ENCODE results near the gene AOPEP. TPM values are rescaled to one million over a fixed set of nuclear protein-coding genes. Genes with fewer than 3 reads are reported as not detected.

AOPEP gene
- total RNA-seq, 6 experiments from 2014 or later = 36.6 to 110 (median 63.3) TPM

DNA sequence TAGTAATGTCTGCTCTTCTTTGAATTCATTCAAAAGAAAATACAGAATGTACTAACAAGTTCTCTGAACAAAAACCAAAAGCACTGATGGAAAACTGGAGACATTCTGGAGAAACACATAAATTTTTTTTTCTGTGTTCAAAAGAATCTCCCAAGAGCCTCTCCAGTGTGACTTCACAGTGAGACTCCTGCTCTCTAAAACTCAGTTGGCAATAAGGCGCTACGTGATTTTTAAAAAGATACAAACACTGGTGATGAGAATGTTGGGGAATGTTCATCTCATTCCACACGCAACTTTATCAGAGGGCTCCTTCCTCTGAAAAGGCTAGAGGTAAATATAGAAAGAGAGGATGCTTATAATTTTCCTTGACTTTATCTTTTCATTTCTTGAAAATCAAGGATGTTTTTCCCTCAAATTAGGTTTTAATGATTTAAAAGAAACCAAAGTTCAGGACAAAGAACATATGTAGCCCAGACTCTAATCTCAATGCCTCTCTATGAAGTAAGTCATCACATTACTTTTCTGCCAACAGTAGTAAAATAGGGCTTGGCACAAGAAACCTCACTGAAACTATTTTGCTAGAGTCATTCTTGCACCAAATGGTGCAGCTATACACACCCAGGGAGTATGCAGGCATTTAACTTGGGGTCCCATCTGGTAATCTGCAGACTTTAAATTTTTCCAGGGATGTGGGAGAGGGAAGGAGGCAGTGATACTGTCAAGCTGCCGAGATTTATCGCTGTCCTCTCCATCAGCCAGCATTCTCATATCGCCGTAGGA lies 12.9 kb upstream of the AOPEP start:
- Histone ChIP-seq H3K27ac (no peak overlapping the region), H3K4me1 (no peaks in the 10 kb centered on the region), H3K4me3 (no peak overlapping the region), H3K27me3 (no peaks in the 10 kb centered on the region), H3K9me3 (no peaks in the 10 kb centered on the region), H3K36me3 (no peaks in the 10 kb centered on the region)
- intact Hi-C loops (cut with DNase I) = no loop called here
- no peak for TF ChIP-seq POLR2A (IDR thresholded peaks at IDR 0.05)
- TF ChIP-seq, protein P1, sequence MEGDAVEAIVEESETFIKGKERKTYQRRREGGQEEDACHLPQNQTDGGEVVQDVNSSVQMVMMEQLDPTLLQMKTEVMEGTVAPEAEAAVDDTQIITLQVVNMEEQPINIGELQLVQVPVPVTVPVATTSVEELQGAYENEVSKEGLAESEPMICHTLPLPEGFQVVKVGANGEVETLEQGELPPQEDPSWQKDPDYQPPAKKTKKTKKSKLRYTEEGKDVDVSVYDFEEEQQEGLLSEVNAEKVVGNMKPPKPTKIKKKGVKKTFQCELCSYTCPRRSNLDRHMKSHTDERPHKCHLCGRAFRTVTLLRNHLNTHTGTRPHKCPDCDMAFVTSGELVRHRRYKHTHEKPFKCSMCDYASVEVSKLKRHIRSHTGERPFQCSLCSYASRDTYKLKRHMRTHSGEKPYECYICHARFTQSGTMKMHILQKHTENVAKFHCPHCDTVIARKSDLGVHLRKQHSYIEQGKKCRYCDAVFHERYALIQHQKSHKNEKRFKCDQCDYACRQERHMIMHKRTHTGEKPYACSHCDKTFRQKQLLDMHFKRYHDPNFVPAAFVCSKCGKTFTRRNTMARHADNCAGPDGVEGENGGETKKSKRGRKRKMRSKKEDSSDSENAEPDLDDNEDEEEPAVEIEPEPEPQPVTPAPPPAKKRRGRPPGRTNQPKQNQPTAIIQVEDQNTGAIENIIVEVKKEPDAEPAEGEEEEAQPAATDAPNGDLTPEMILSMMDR (IDR thresholded peaks at IDR 0.05) = no peak
- ATAC-seq = no peak
- DNase-seq = no peak
- 79% methylated on average over 7 of the region's 7 CpGs for WGBS (ENCODE audit: insufficient coverage, low coverage, low lambda C conversion rate, missing lambda C conversion rate)

DNA sequence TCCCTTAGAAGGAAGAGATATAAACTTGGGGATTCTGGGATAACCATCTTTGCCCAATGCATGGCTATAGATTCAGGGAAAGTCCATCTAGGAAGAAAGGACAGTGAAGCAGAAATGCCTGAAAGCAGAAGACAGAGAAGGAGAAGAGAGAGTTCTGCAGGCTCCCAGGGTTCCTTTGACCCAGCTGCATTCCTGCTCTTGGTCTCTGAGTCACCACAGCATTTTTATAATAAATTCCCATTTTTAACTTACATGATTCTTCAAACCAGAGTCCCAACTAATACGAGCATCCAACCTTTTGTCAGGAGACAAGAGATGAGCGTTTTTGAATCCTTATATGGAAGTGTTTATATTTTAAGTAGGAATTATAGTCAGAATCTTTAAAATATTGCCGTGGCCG lies 12.0 kb upstream of the AOPEP start:
- no peaks in the 10 kb centered on the region for H3K36me3 ChIP-seq
- no peaks in the 10 kb centered on the region for H3K4me1 ChIP-seq
- no peaks in the 10 kb centered on the region for H3K27me3 ChIP-seq
- 64% methylated on average over 4 of the region's 4 CpGs for WGBS (ENCODE audit: insufficient coverage, low coverage, low lambda C conversion rate, missing lambda C conversion rate)
- ATAC-seq = no peak
- intact Hi-C loops (cut with DNase I) = no loop called here
- no peak for TF ChIP-seq POLR2A (IDR thresholded peaks at IDR 0.05)
- TF ChIP-seq, protein P1 (IDR thresholded peaks at IDR 0.05) = no peak
- no peak for DNase-seq
- no peak overlapping the region for H3K4me3 ChIP-seq
- H3K27ac ChIP-seq = no peak overlapping the region
- no peaks in the 10 kb centered on the region for H3K9me3 ChIP-seq

DNA sequence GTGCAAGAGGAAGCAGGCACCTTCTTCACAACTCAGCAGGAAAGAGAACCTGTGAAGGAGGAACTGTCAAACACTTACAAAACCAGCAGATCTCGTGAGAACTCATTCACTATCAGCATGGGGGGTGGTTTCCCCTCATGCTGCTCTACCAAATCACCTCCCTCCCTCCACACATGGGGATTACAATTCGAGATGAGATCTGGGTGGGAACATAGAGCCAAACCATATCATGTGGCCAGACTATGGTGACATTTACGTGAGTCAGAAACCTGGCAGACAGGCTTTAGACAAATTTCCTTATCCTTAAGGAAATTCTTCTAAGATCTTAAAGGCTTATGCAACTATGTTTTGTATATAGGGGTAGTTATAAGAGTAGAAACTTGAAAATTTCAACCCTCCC lies 8.7 kb upstream of the AOPEP start:
- no peak for TF ChIP-seq POLR2A (IDR thresholded peaks at IDR 0.05)
- TF ChIP-seq, protein P1 (IDR thresholded peaks at IDR 0.05) = no peak
- 33% methylated on average over 2 of the region's 3 CpGs for whole genome bisulfite sequencing (ENCODE audit: insufficient coverage, low coverage, low lambda C conversion rate, missing lambda C conversion rate)
- Histone ChIP-seq H3K27me3 (no peaks in the 10 kb centered on the region), H3K4me3 (no peak overlapping the region), H3K4me1 (no peaks in the 10 kb centered on the region), H3K27ac (no peak overlapping the region), H3K36me3 (no peaks in the 10 kb centered on the region), H3K9me3 (no peaks in the 10 kb centered on the region)
- no peak for DNase-seq
- intact Hi-C loops (cut with DNase I) = no loop called here
- no peak for ATAC-seq

DNA sequence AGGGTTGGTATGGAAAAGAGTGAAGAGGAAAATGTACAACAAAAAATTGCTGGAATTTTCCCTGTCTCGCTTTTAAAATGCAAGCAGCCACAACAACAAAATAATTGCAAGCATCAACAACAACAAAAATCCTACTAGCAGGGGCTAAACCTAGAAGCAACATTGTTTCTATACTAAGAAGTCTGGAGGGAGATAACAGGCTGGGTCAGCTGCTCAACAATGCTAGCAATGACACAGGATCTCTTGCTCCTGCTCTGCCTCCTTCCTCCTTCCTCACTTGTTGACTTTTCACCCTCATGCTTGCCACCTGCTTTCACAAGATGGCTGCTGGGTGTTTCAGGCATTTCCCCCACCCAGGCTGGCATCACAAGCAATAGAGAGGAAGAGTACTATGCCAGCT lies 7.6 kb upstream of the AOPEP start:
- 92% methylated on average over 1 of the region's 1 CpG for WGBS (ENCODE audit: insufficient coverage, low coverage, low lambda C conversion rate, missing lambda C conversion rate)
- H3K4me3 ChIP-seq = no peak overlapping the region

More for the DNA sequence above, 7.6 kb upstream of the AOPEP start:
- H3K27ac ChIP-seq = no peak overlapping the region
- no peaks in the 10 kb centered on the region for H3K4me1 ChIP-seq
- no peaks in the 10 kb centered on the region for H3K9me3 ChIP-seq
- intact Hi-C loops (cut with DNase I) = no loop called here
- no peaks in the 10 kb centered on the region for H3K27me3 ChIP-seq
- no peak for ATAC-seq
- no peak for DNase-seq
- TF ChIP-seq POLR2A (IDR thresholded peaks at IDR 0.05) = no peak
- TF ChIP-seq, protein P1 (IDR thresholded peaks at IDR 0.05) = no peak
- no peaks in the 10 kb centered on the region for H3K36me3 ChIP-seq
